ENCODE data around the gene KCNJ12.
"Not testable (repeated sequence)": the region's sequence is repeated elsewhere in the genome, so short reads cannot be mapped to it uniquely, and the experiment has no call there.

Gene KCNJ12

GRCh38 chr17:21388944-21389343 lies 12.8 kb downstream of the KCNJ12 start:
- no peak for DNase-seq

- no peak for DNase-seq
These were observed 13.2 kb downstream of the KCNJ12 start for GRCh38 chr17:21389394-21389793.

GRCh38 chr17:21390294-21390693 lies 14.1 kb downstream of the KCNJ12 start:
- DNase-seq = no peak

- no peak for DNase-seq
These were observed 16.1 kb downstream of the KCNJ12 start for GRCh38 chr17:21392266-21392665.

- DNase-seq = peak; percentile 19
These were observed 18.1 kb downstream of the KCNJ12 start for GRCh38 chr17:21394265-21394664.

- no peak for DNase-seq
These were observed 19.6 kb downstream of the KCNJ12 start for GRCh38 chr17:21395764-21396163.

GRCh38 chr17:21396237-21396636 lies 20.1 kb downstream of the KCNJ12 start:
- DNase-seq = no peak

- peak; percentile 55 for DNase-seq
These were observed 21.4 kb downstream of the KCNJ12 start for GRCh38 chr17:21397341-21398190.

GRCh38 chr17:21399474-21400186 lies 23.5 kb downstream of the KCNJ12 start:
- no peak for DNase-seq

- DNase-seq = not testable (repeated sequence)
These were observed 24.0 kb downstream of the KCNJ12 start for GRCh38 chr17:21400187-21400569.

GRCh38 chr17:21400816-21401593 lies 24.8 kb downstream of the KCNJ12 start:
- DNase-seq = no peak

GRCh38 chr17:21402166-21402571 lies 26.0 kb downstream of the KCNJ12 start:
- DNase-seq = peak; percentile 93

GRCh38 chr17:21402926-21403325 lies 26.8 kb downstream of the KCNJ12 start:
- not testable (repeated sequence) for DNase-seq

- DNase-seq = not testable (repeated sequence)
These were observed 27.9 kb downstream of the KCNJ12 start for GRCh38 chr17:21404106-21404505.

GRCh38 chr17:21404539-21404938 lies 28.4 kb downstream of the KCNJ12 start:
- DNase-seq = not testable (repeated sequence)

GRCh38 chr17:21404956-21405731 lies 29.0 kb downstream of the KCNJ12 start:
- not testable (repeated sequence) for DNase-seq

GRCh38 chr17:21405904-21406400 lies 29.8 kb downstream of the KCNJ12 start:
- not testable (repeated sequence) for DNase-seq

- not testable (repeated sequence) for DNase-seq
These were observed 30.7 kb downstream of the KCNJ12 start for GRCh38 chr17:21406616-21407404.

- DNase-seq = not testable (repeated sequence)
These were observed 31.6 kb downstream of the KCNJ12 start for GRCh38 chr17:21407752-21408151.

- DNase-seq = not testable (repeated sequence)
These were observed 32.1 kb downstream of the KCNJ12 start for GRCh38 chr17:21408224-21408623.

- not testable (repeated sequence) for DNase-seq
These were observed 32.7 kb downstream of the KCNJ12 start for GRCh38 chr17:21408766-21409300.

Data from fibroblast of skin of right biceps (primary cell).